Amniotic epithelial cell (primary cell): ENCODE results near the gene BRI3.

Source experiments
- DNase-seq: peaks from one replicate; pipeline ENCODE4 v3.0.0-alpha.2; 2010; ENCODE audit warnings: low read depth

The BRI3 gene, protein sequence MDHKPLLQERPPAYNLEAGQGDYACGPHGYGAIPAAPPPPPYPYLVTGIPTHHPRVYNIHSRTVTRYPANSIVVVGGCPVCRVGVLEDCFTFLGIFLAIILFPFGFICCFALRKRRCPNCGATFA

GRCh38 chr7:98280791-98281756 is at the start of gene BRI3:
BRI3 (plus strand) TSS chr7:98281686; CDS start chr7:98281796, 110 bp downstream.
- peak; percentile 73 for DNase-seq

GRCh38 chr7:98232263-98232585 is 49.3 kb upstream of the BRI3 start:
- no peak for DNase-seq

- no peak for DNase-seq
These were observed 48.7 kb upstream of the BRI3 start for GRCh38 chr7:98232799-98233198.

DNA sequence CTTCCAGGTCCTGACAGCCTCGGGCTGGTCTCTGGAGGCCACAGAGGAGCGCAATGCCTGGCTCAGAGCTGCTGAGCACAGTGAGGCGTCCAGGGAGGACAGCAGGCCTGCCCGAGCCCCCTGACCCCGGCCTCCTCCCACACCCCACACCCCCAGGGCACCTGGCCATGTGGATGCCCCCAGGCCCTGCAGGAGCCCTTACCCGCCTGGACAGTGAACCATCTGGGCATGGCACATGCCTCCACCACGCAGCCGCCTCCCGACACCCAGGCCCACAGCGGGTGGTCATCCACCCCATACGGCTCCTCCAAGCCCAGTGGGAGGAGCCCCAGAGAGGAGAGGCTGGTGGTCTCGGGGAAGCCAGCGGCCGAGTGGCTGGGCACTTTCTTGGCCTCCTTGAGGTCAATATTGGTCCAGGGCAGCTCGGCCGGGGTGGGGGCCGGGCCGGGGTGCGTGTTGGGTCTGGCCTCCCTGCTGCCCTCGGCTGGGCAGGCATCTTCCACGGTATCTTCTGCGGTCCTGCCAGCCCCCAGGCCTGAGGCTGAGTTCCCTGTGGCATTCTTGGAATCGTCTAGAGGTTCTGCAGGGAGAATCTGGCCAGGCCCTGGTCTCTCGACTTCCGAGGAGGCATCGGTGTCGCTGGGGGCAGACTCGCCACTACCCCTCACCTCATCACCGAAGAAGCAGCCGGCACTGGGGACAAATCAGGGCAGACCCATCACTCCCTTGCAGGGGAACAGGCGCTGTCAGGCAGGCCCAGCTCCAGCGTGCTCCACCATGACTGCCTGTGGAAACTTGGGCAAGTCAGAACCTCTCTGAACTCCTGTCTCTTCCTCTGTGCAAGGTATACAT is 48.0 kb upstream of the BRI3 start:
- no peak for DNase-seq

GRCh38 chr7:98234429-98235147 is 46.9 kb upstream of the BRI3 start:
- DNase-seq: no peak

- DNase-seq: no peak
These were observed 45.6 kb upstream of the BRI3 start for GRCh38 chr7:98235901-98236300.

DNA sequence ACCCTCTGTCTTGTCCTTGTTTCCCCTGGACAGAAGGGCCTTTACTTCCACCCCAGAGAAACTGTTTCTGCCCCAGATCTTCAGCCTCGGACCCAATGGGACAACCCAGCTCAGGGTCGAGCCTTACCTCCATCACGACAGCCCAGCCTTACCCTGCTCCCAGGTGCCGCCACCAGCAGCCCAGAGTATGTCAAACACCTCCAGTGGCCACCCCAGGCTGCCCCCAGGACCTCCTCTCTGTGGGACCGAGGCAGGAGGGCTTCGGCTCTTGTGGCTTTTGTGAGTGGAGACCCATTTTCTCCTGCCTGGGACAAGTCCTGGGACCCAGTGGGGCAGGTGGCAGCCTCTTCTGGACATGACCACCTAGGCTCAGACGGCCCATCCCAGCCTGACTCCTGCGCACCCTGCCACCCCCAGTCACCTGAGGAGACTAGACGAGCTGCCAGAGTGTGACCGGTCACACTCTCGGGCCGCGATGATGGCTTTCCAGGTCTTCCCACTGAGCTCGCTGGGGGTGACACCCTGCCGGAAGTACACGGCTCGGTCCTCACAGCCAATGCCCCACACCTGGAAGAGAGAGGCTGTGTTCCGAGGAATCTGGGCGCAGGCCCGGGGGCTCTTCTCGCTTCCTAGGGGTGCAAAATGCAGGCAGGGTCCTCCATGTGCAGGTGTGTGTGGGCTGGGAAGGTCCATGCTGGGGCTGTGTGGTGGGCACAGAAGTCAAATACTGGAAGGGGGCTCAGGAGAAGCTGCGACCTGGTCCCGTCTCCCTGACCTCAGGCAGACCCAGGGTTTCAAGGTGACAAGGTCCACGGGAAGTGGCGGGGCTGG is 44.9 kb upstream of the BRI3 start:
- no peak for DNase-seq

DNA sequence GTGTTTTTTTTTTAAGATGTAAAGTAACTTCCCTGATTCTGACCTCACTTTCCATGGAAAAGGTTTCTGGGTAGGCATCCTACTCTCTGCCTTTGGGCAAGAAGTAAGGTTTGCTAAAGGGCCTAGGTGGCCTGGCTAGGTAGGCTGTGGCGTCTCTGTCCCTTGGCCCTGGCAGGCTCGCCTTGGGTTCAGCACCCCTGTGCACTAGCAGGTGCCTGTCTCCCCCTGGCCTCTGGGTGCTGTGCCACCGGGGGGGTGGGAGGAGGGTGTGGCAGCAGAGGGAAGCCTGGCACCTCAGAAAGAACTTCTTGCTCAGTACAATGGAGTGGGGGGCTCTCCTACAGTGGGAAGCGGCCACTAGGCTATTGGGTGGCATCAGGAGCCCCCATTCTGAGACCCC is 43.4 kb upstream of the BRI3 start:
- no peak for DNase-seq

- DNase-seq: peak; percentile 60
These were observed 42.5 kb upstream of the BRI3 start for GRCh38 chr7:98238976-98239375.

- peak; percentile 27 for DNase-seq
These were observed 40.4 kb upstream of the BRI3 start for GRCh38 chr7:98240961-98241673.

DNA sequence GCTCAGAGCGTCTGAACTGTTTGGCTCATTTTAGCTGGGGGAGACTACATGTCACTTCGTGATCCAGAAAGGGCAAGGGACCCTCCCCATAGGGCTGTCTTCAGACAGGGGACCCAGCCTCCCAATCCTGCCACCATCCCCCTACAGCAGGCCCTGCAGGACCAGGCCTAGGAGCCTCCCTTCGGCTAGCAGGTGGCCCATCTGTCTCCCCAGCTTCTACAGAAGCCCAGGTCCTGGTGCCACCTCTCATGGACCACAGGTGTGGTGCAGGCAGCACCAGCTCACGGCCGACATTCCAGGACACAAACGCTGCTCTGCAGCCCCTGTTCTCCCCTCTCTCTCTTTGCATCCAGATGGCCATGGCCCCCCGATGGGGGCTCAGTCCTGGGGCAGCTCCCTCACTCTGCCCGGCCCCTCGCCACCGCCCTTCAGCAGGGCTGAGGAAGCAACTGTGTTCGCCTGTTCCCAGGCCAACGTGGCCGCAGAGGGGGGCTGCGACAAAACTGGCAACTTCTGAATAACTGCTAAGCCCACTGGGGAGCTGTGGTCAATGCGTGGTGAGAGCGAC is 39.7 kb upstream of the BRI3 start:
- no peak for DNase-seq

DNA sequence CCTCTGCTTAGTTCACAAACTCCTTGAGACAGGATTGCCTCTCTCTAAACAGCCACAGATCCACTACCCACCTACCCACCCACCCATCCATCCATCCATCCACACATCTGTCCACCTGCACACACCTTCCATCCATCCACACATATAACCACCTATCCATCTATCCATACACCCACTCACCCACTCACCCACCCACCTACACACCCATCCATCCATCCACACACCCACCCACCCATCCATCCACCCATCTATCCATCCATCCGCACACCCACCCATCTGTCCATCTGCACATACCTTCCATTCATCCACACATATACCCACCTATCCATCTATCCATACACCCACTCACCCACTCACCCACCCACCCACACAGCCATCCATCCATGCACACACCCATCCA is 39.1 kb upstream of the BRI3 start:
- DNase-seq: no peak

GRCh38 chr7:98242934-98243333 is 38.6 kb upstream of the BRI3 start:
- no peak for DNase-seq

GRCh38 chr7:98244871-98245270 is 36.6 kb upstream of the BRI3 start:
- DNase-seq: no peak

GRCh38 chr7:98248156-98248555 is 33.3 kb upstream of the BRI3 start:
- DNase-seq: no peak

DNA sequence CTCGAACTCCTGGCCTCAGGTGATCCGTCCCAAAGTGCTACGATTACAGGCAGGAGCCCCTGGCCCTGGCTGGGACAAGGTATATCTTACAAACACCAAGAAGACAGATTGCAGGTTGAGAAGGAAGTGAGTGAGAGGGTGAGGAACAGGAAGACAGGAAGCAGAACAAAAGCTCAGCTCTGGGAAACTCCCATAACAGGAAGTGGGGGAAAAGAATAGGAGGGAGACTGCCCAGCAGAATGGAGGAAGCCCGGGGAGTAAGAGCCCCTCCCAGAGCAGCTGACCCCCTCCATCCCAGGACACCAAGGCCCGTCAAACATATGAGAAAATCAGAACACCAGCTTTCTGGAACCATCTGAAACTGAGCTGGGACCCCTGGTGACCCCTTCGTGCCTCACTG is 32.4 kb upstream of the BRI3 start:
- no peak for DNase-seq

- no peak for DNase-seq
These were observed 30.7 kb upstream of the BRI3 start for GRCh38 chr7:98250789-98251188.

DNA sequence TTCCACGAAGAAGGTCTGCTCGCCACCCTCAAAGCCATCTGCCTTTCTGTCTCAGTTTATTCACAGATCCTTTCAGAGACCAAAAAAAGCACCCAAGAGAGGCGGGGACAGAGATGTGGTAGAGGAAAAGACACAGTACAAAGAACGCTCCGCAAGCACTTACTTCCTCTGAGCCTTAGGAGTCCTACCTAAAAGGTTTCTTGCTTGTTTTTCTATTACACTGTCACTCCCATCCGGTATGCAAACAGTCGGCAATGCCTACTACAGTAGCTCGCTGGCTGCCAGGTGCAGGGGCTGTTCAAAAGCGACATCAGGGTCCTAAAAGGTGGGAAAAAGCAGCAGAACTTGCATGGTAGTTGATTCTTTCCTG is 30.3 kb upstream of the BRI3 start:
- no peak for DNase-seq

DNA sequence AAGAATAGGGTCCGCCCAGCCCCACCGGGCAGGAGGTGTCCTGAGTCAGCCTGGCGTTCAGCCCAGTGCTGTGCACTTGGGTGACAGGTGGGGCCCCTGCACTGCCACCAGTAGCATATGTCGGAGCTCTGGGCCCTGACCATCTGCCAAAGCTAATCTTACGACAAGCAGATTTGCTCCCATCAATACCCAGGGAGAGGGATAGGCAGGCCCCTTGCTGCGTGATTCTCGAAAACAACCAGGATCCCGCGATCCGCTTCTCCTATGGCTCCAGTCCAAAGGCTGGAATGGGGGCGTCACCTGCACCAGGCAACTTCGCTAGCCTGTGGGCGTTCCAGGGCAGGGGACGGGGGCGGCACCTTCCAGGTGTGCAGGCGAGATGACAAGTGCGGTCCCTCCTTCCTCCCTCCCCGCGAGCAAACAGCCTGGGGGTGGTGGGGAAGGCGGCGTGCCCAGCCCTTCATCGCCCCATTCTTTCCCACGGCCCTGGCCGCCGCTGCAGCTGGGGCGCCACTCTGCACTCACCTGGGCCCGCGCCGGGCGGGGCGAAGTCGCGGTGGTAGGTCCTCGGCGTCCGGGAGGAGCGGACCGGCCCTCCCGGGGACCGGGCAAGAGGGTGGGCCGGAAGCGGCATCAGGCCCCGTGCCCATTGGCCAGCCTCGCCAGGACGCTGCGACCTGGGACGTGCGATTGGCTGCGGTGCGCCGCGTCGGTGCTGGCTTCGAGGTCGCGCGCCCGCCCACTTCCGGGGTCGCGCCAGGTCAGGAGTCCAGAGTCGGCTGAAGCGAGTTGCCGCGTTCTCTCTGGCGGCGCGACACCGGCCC is 29.7 kb upstream of the BRI3 start, which contains the start of gene TECPR1:
TSS of gene TECPR1 (minus strand) at position 632 of the 824 bp plus-strand sequence. CDS start 6,086 bp downstream, outside the sequence.
- peak; percentile 84 for DNase-seq
